Activated CD8-positive, alpha-beta T cell treated with anti-CD3 and anti-CD28 coated beads for 36 hours (primary cell): Measurements from ENCODE around the gene TGFB1. TPM values are rescaled to one million over a fixed set of nuclear protein-coding genes. Genes with fewer than 3 reads are reported as not detected.
"Not testable (repeated sequence)": the region's sequence is repeated elsewhere in the genome, so short reads cannot be mapped to it uniquely, and the experiment has no call there.

ENCODE experiments used
- ATAC-seq: fragments of 200-7000 bp; cut with Tn5 transposase; one replicate; pipeline ENCODE4 v1.10.0; 2021; ENCODE audit warnings: mild to moderate bottlenecking, moderate library complexity
- CTCF ChIA-PET: fragments of 350-600 bp; sonication (Branson Sonifier 250); formaldehyde crosslinking; loops from one replicate; lab custom pipeline; 2021; ENCODE audit warnings: antibody characterized with exemption; lab: Charles Lee
- POLR2A ChIA-PET: fragments of 350-600 bp; sonication (Branson Sonifier 250); formaldehyde crosslinking; loops from one replicate; lab custom pipeline; 2021; ENCODE audit warnings: antibody characterized with exemption; lab: Charles Lee
- DNase-seq: peaks from one replicate; pipeline ENCODE4 v3.0.0-alpha.2; 2020
- H3K27ac Mint-ChIP-seq: one replicate; pipeline ENCODE4 v1.8.0; 2021; ENCODE audit warnings: mild to moderate bottlenecking, mixed read lengths
- H3K27me3 Mint-ChIP-seq: one replicate; pipeline ENCODE4 v1.8.0; 2021; ENCODE audit warnings: mixed read lengths
- H3K36me3 Mint-ChIP-seq: one replicate; pipeline ENCODE4 v1.8.0; 2021; ENCODE audit warnings: low read depth, mixed read lengths
- H3K4me1 Mint-ChIP-seq: one replicate; pipeline ENCODE4 v1.8.0; 2021; ENCODE audit warnings: low read depth, mixed read lengths
- H3K4me3 Mint-ChIP-seq: one replicate; pipeline ENCODE4 v1.8.0; 2021; ENCODE audit warnings: mild to moderate bottlenecking, moderate library complexity, mixed read lengths
- H3K9me3 Mint-ChIP-seq: one replicate; pipeline ENCODE4 v1.8.0; 2021; ENCODE audit warnings: mixed read lengths
- CTCF ChIP-seq: fragments of 200-600 bp; IDR thresholded peaks from one replicate; pipeline ENCODE4 v1.8.0; 2022; ENCODE audit warnings: antibody characterized with exemption, mild to moderate bottlenecking
- intact Hi-C: fragments of 100-400 bp; cut with micrococcal nuclease; formaldehyde crosslinking; loops from one replicate; pipeline ENCODE4 v1.10.0; 2022
- total RNA-seq, 2 experiments: library from RNA; stranded (reverse); gene quantifications; one replicate each; pipeline ENCODE4 v1.2.3, GENCODE V29; 2021

The TGFB1 gene
- total RNA-seq, 2 experiments from 2014 or later: 112 to 123 TPM

- peaks cover 50% of the 10 kb centered on the region for H3K4me1 Mint-ChIP-seq
- no peaks in the 10 kb centered on the region for H3K27me3 Mint-ChIP-seq
- H3K27ac Mint-ChIP-seq: peak overlapping the region; percentile 32
- H3K9me3 Mint-ChIP-seq: no peaks in the 10 kb centered on the region
- H3K36me3 Mint-ChIP-seq: peaks cover 80% of the 10 kb centered on the region
- no peak for TF ChIP-seq CTCF
- CTCF ChIA-PET: interaction anchor here (1.8 kb wide), 1 partner anchor 14 kb away, joined by 5 read pairs; no protein-coding TSS in a partner anchor
- H3K4me3 Mint-ChIP-seq: no peak overlapping the region
- POLR2A ChIA-PET: interaction anchor here (0.6 to 1.2 kb wide), 2 partner anchors 32 to 51 kb away, joined by 3 to 5 read pairs; no protein-coding TSS in a partner anchor
- ATAC-seq (no peak), DNase-seq (no peak)
- intact Hi-C loops: no loop called here
Observed at GRCh38 chr19:41295499-41295898, 58.2 kb downstream of the TGFB1 start.

GRCh38 chr19:41294393-41294792 is 59.3 kb downstream of the TGFB1 start:
- intact Hi-C loops: no loop called here
- no peaks in the 10 kb centered on the region for H3K27me3 Mint-ChIP-seq
- peaks cover 74% of the 10 kb centered on the region for H3K36me3 Mint-ChIP-seq
- no peak overlapping the region for H3K27ac Mint-ChIP-seq
- ChIA-PET CTCF (interaction anchor here (0.7 to 1.8 kb wide), 2 partner anchors 15 to 21 kb away, joined by 3 to 5 read pairs; no protein-coding TSS in a partner anchor), POLR2A (interaction anchor here (0.7 to 2.2 kb wide), 5 partner anchors 13 to 30 kb away, joined by 3 to 8 read pairs (median 4); partner anchors contain the start of gene HNRNPUL1)
- TF ChIP-seq CTCF: no peak
- ATAC-seq (no peak), DNase-seq (no peak)
- H3K9me3 Mint-ChIP-seq: no peaks in the 10 kb centered on the region
- no peak overlapping the region for H3K4me3 Mint-ChIP-seq
- H3K4me1 Mint-ChIP-seq: peaks cover 39% of the 10 kb centered on the region

- H3K27ac Mint-ChIP-seq, H3K4me1 Mint-ChIP-seq, DNase-seq, intact Hi-C loops, H3K27me3 Mint-ChIP-seq, H3K9me3 Mint-ChIP-seq, ATAC-seq, H3K4me3 Mint-ChIP-seq: not testable (repeated sequence)
- ChIA-PET CTCF (interaction anchor here (1.0 to 4.1 kb wide), 2 partner anchors 18 to 85 kb away, joined by 3 to 25 read pairs; no protein-coding TSS in a partner anchor), POLR2A (interaction anchor here (1.0 to 2.4 kb wide), 6 partner anchors 13 to 62 kb away, joined by 3 to 7 read pairs (median 4); partner anchors contain the start of gene HNRNPUL1)
- H3K36me3 Mint-ChIP-seq: peaks cover 61% of the 10 kb centered on the region
Observed at GRCh38 chr19:41289814-41290213, 63.9 kb downstream of the TGFB1 start.

- CTCF ChIA-PET: no interaction called here
- H3K36me3 Mint-ChIP-seq: peaks cover 59% of the 10 kb centered on the region
- H3K4me1 Mint-ChIP-seq: peaks cover 3% of the 10 kb centered on the region
- DNase-seq (no peak), ATAC-seq (no peak)
- intact Hi-C loops: no loop called here
- no peak for TF ChIP-seq CTCF
- no peaks in the 10 kb centered on the region for H3K9me3 Mint-ChIP-seq
- POLR2A ChIA-PET: interaction anchor here (0.9 to 2.4 kb wide), 6 partner anchors 12 to 25 kb away, joined by 3 to 7 read pairs (median 4); partner anchors contain the start of gene HNRNPUL1
- H3K4me3 Mint-ChIP-seq: no peak overlapping the region
- H3K27ac Mint-ChIP-seq: peak overlapping the region; percentile 38
- H3K27me3 Mint-ChIP-seq: no peaks in the 10 kb centered on the region
Observed at GRCh38 chr19:41288673-41289530, 64.8 kb downstream of the TGFB1 start.

Other genes starting within 250 kb of the TGFB1 start
- not detected for gene CYP2F1, start 239.5 kb downstream of the TGFB1 start, total RNA-seq
- gene CYP2S1, start 160.7 kb downstream of the TGFB1 start, total RNA-seq: not detected
- under 1 TPM; 0.36 to 0.50 TPM for gene AXL, start 134.7 kb downstream of the TGFB1 start, total RNA-seq
- gene HNRNPUL1, start 89.5 kb downstream of the TGFB1 start, total RNA-seq: 100 to 1,000 TPM; 257 to 259 TPM
- 10 to 100 TPM; 15.9 to 20.4 TPM for gene CCDC97, start 43.8 kb downstream of the TGFB1 start, total RNA-seq
- 1 to 10 TPM; 3.1 to 5.1 TPM for gene B9D2, start 10.2 kb upstream of the TGFB1 start, total RNA-seq
- 1 to 10 TPM; 8.9 to 9.1 TPM for gene TMEM91, start 22.6 kb upstream of the TGFB1 start, total RNA-seq
- 10 to 100 TPM; 46.6 to 47.0 TPM for gene EXOSC5, start 43.4 kb upstream of the TGFB1 start, total RNA-seq
- 10 to 100 TPM; 32.3 to 36.9 TPM for gene BCKDHA, start 43.9 kb upstream of the TGFB1 start, total RNA-seq
- gene B3GNT8, start 73.5 kb upstream of the TGFB1 start, total RNA-seq: 1 to 10 TPM in 1 of 2 experiments, under 1 TPM in 1; 0.59 to 1.1 TPM
- gene DMAC2, start 86.0 kb upstream of the TGFB1 start, total RNA-seq: 10 to 100 TPM; 47.6 to 51.5 TPM
- not detected for gene ERICH4, start 89.2 kb upstream of the TGFB1 start, total RNA-seq
- 10 to 100 TPM; 17.7 to 19.8 TPM for gene CEACAM21, start 222.2 kb upstream of the TGFB1 start, total RNA-seq